Coronary artery (tissue), 2 donors: ENCODE data around the gene FAT3.

ENCODE experiments used
- DNase-seq: peaks from one replicate; pipeline ENCODE4 v3.0.0-alpha.2; 2017; ENCODE audit warnings: low spot score
- H3K27ac ChIP-seq, 2 donors: fragments of 200-600 bp; sonication (generic); one replicate each; pipeline ENCODE4 v1.5.1; 2016 to 2019
- H3K4me3 ChIP-seq: fragments of 200-600 bp; sonication (generic); 2 replicates; pipeline ENCODE4 v1.5.1; 2016; ENCODE audit warnings: mild to moderate bottlenecking, moderate library complexity
- CTCF ChIP-seq: fragments of 200-600 bp; sonication (generic); IDR thresholded peaks from one replicate; pipeline ENCODE4 v1.5.1; 2019; ENCODE audit warnings: antibody characterized with exemption

Gene FAT3

GRCh38 chr11:92249156-92249753, 24.6 kb downstream of the FAT3 start:
- H3K4me3 ChIP-seq: no peak overlapping the region
- TF ChIP-seq CTCF: no peak

GRCh38 chr11:92251980-92252379, 27.4 kb downstream of the FAT3 start:
- H3K27ac ChIP-seq: peak overlapping the region in 1 of 2 donors; percentile 36
- H3K4me3 ChIP-seq: no peak overlapping the region
- no peak for TF ChIP-seq CTCF
- no peak for DNase-seq

More at GRCh38 chr11:92249156-92249753, 24.6 kb downstream of the FAT3 start:
- no peak overlapping the region for H3K27ac ChIP-seq
- DNase-seq: no peak

- no peak overlapping the region for H3K4me3 ChIP-seq
- no peak for DNase-seq
- H3K27ac ChIP-seq: peak overlapping the region in 1 of 2 donors; percentile 57
- no peak for TF ChIP-seq CTCF
Measured at GRCh38 chr11:92253421-92253820, 28.8 kb downstream of the FAT3 start.

- TF ChIP-seq CTCF: no peak
- Histone ChIP-seq H3K4me3 (no peak overlapping the region), H3K27ac (peak overlapping the region in 1 of 2 donors; percentile 57)
- DNase-seq: no peak
Measured at GRCh38 chr11:92253945-92254344, 29.3 kb downstream of the FAT3 start.

GRCh38 chr11:92257536-92257935, 32.9 kb downstream of the FAT3 start:
- no peak for TF ChIP-seq CTCF
- H3K4me3 ChIP-seq: no peak overlapping the region
- DNase-seq: no peak
- no peak overlapping the region for H3K27ac ChIP-seq

- H3K4me3 ChIP-seq: no peak overlapping the region
- TF ChIP-seq CTCF: no peak
- DNase-seq: no peak
- H3K27ac ChIP-seq: no peak overlapping the region
Measured at GRCh38 chr11:92259861-92260260, 35.2 kb downstream of the FAT3 start.

GRCh38 chr11:92264350-92264749, 39.7 kb downstream of the FAT3 start:
- TF ChIP-seq CTCF: no peak
- DNase-seq: no peak
- Histone ChIP-seq H3K27ac (no peak overlapping the region), H3K4me3 (no peak overlapping the region)
